Naive thymus-derived CD8-positive, alpha-beta T cell (primary cell): ENCODE results near the gene PPFIA2. TPM values are rescaled to one million over a fixed set of nuclear protein-coding genes. Genes with fewer than 3 reads are reported as not detected.

Source experiments
- ATAC-seq, 2 donors: fragments of 150-1000 bp; cut with Tn5 transposase in 1 of 2; sonication (Bioruptor Pico), chemical (Tn5 transposase) in 1 of 2; 1 replicate in 1 of 2; 2 replicates in 1 of 2; pipeline ENCODE4 v1.10.0; 2021; ENCODE audit warnings: mild to moderate bottlenecking in 2 of 2, moderate library complexity in 2 of 2
- POLR2A ChIA-PET: fragments of 350-600 bp; sonication (Branson Sonifier 250); formaldehyde crosslinking; loops from one replicate; lab custom pipeline; 2021; ENCODE audit warnings: antibody characterized with exemption; lab: Charles Lee
- DNase-seq, 10 donors: peaks; one replicate each; pipeline versions ENCODE4 v3.0.0 to v3.0.0-alpha.2; 2020 to 2022
- H3K27ac Mint-ChIP-seq, 10 donors: one replicate each; pipeline ENCODE4 v1.8.0; 2020 to 2022; ENCODE audit warnings: mild to moderate bottlenecking in 10 of 10, mixed read lengths in 10 of 10, moderate library complexity in 4 of 10, inconsistent platforms in 1 of 10
- H3K27me3 Mint-ChIP-seq, 5 donors: one replicate each; pipeline ENCODE4 v1.8.0; 2021 to 2022; ENCODE audit warnings: mixed read lengths in 5 of 5
- H3K36me3 Mint-ChIP-seq, 3 donors: one replicate each; pipeline ENCODE4 v1.8.0; 2020 to 2022; ENCODE audit warnings: mixed read lengths in 3 of 3, mild to moderate bottlenecking in 2 of 3, inconsistent platforms in 1 of 3
- H3K4me1 Mint-ChIP-seq, 4 donors: one replicate each; pipeline ENCODE4 v1.8.0; 2021 to 2022; ENCODE audit warnings: mixed read lengths in 4 of 4
- H3K4me3 Mint-ChIP-seq, 10 donors: one replicate each; pipeline ENCODE4 v1.8.0; 2020 to 2022; ENCODE audit warnings: mild to moderate bottlenecking in 10 of 10, mixed read lengths in 10 of 10, moderate library complexity in 6 of 10, inconsistent platforms in 1 of 10
- H3K9me3 Mint-ChIP-seq, 9 donors: one replicate each; pipeline ENCODE4 v1.8.0; 2020 to 2022; ENCODE audit warnings: mixed read lengths in 9 of 9, mild to moderate bottlenecking in 3 of 9, inconsistent platforms in 1 of 9, moderate library complexity in 1 of 9
- polyA plus RNA-seq, 3 donors: library from polyadenylated mRNA; unstranded; fragments of 300-500 nt; fragmentation: Illumina TruSeq; gene quantifications; one replicate each; pipeline ENCODE4 v1.2.3, GENCODE V29; 2021
- total RNA-seq, 8 experiments: library from RNA in 2 of 8; stranded (reverse) in 2 of 8; gene quantifications; one replicate each; pipeline ENCODE4 v1.2.3 and lab custom pipeline; 2021 to 2026

The PPFIA2 gene
- total and polyA plus RNA-seq, 5 experiments from 2014 or later: not detected

DNA sequence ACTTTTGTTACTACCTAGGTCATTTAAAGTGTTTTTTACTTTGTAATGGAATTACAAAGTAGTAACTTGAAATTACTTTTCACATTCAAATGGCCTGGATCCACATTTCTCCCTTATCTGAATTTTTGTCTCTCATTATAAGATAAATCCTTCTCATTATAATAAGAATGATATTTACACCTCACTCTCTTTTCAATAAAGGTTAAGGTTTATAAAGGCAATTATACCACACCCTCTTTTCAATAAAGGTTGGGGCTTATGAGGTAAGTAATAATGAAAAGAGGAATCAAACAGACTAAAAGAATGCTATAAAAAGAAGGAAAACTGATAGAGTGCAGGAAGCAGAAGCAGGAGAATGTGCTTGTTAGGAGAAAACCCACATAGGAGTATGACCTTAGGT is 470.5 kb downstream of the PPFIA2 start:
- POLR2A ChIA-PET: no interaction called here
- Mint-ChIP-seq H3K4me1 (no peaks in the 10 kb centered on the region), H3K27ac (no peak overlapping the region), H3K36me3 (no peaks in the 10 kb centered on the region), H3K9me3 (peaks cover 0 to 4% (median 0%) of the 10 kb centered on the region in 9 donors), H3K27me3 (no peaks in the 10 kb centered on the region), H3K4me3 (no peak overlapping the region)
- no peak for ATAC-seq
- no peak for DNase-seq

GRCh38 chr12:81284137-81284536 is 475.0 kb downstream of the PPFIA2 start:
- no peaks in the 10 kb centered on the region for H3K27me3 Mint-ChIP-seq
- H3K9me3 Mint-ChIP-seq: peaks cover 0 to 9% (median 0%) of the 10 kb centered on the region in 9 donors
- H3K4me3 Mint-ChIP-seq: no peak overlapping the region
- POLR2A ChIA-PET: no interaction called here
- no peak for ATAC-seq
- DNase-seq: no peak
- H3K27ac Mint-ChIP-seq: no peak overlapping the region
- H3K4me1 Mint-ChIP-seq: no peaks in the 10 kb centered on the region
- H3K36me3 Mint-ChIP-seq: no peaks in the 10 kb centered on the region

DNA sequence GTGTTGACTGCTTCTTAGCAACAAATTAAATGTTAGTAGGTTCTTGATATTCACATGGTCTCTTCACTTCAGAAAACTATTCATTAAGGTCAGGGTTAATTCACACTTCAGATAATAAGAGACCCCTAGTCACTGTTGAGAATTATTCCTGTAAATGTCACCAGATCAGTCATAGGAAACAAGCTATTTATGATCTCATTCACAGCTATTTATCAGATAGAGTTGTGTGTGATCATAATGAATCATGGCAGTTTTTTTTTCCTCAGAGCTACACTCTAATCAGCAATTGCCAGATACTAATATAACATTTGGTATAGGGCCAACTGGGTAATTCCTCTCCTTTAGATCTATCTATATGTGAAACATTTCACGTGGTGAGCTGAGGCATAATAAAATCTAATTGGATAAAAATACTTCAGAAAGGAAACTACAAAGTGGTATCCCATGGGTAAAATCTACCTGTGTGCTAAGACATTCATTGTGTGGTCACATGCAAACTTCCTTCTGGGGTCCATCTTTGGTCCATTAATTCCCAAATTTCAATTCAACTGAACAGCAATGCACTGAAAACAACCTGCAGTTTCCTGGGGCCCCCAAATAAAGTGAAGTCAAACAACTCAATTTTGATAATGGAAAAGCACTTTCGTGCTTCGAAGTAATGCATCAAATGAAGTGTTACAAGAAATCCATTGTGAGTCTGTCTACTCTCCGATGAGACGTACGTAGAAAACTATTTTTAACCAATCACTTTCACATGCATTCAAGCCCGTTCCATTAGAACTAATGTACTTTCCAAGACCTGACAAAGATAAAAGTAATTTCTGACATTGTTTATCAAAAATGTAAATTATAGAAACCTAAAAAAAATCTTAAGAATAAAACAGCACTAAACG is 484.3 kb downstream of the PPFIA2 start:
- H3K36me3 Mint-ChIP-seq: peaks cover 0 to 4% (median 0%) of the 10 kb centered on the region in 3 donors
- H3K27ac Mint-ChIP-seq: no peak overlapping the region
- no peak for DNase-seq
- H3K9me3 Mint-ChIP-seq: peaks cover 0 to 10% (median 0%) of the 10 kb centered on the region in 9 donors
- no peaks in the 10 kb centered on the region for H3K4me1 Mint-ChIP-seq
- no peaks in the 10 kb centered on the region for H3K27me3 Mint-ChIP-seq
- POLR2A ChIA-PET: no interaction called here
- ATAC-seq: no peak
- H3K4me3 Mint-ChIP-seq: no peak overlapping the region

DNA sequence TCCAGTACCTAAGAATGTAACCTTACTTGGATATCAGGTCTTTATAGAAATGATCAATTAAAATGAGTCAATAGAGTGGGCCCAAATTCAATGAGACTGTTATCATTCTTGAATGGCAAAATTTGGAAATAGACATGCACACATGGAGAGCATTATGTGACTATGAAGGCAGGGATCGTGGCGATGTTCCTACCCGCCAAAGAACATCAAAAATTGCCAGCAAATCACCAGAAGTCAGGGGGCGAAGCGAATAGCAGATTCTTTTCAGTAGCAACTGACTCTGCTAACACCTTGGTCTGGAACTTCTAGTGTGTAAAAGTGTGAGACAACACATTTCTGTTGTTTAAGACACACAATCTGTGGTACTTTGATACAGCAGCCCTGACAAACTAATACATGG is 488.8 kb downstream of the PPFIA2 start:
- no peaks in the 10 kb centered on the region for H3K4me1 Mint-ChIP-seq
- no peak overlapping the region for H3K27ac Mint-ChIP-seq
- H3K4me3 Mint-ChIP-seq: no peak overlapping the region
- POLR2A ChIA-PET: no interaction called here
- H3K36me3 Mint-ChIP-seq: no peaks in the 10 kb centered on the region
- DNase-seq: no peak
- no peak for ATAC-seq
- H3K27me3 Mint-ChIP-seq: no peaks in the 10 kb centered on the region
- peaks cover 0 to 10% (median 2%) of the 10 kb centered on the region in 9 donors for H3K9me3 Mint-ChIP-seq

- ATAC-seq: no peak
- POLR2A ChIA-PET: no interaction called here
Observed at GRCh38 chr12:81263072-81263471, 496.1 kb downstream of the PPFIA2 start.

DNA sequence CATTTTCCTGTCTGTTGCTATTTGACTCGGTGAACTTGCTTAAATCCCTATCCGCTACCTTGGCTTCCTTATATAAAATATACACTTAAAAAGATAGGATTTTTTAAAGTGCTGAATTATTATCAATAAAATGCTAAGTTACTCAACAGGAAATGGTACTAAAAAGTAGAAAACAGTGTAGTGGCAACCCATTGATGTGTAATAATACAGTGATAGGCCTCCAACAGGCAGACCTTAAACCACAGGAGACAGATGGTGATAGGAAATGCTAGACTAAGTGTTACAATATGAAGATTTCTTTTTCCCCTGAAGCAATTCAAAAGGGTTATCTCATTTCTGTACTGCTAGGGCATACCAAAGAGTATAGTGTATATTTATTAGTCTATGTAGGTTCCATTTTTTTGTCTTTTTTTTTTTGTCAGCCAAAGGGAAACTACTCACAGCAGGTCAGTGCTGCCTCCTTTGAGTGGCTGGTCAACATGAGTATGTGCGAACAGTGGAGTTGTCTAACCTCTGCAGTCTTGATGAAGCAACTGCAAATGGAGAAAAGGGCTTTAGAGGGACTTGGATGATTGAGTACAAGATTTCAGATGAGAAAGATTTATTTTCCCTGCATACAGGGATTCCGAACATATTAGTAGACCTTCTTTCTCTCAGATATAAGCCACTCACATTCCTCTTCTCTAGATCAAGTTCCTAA is 497.5 kb downstream of the PPFIA2 start:
- peaks cover 0 to 8% (median 1%) of the 10 kb centered on the region in 9 donors for H3K9me3 Mint-ChIP-seq
- no peaks in the 10 kb centered on the region for H3K4me1 Mint-ChIP-seq
- ATAC-seq (no peak), DNase-seq (no peak)
- H3K27ac Mint-ChIP-seq: no peak overlapping the region
- H3K27me3 Mint-ChIP-seq: no peaks in the 10 kb centered on the region
- POLR2A ChIA-PET: no interaction called here
- no peak overlapping the region for H3K4me3 Mint-ChIP-seq
- H3K36me3 Mint-ChIP-seq: no peaks in the 10 kb centered on the region

More at GRCh38 chr12:81263072-81263471, 496.1 kb downstream of the PPFIA2 start:
- Mint-ChIP-seq H3K9me3 (peaks cover 0 to 8% (median 0%) of the 10 kb centered on the region in 9 donors), H3K4me3 (no peak overlapping the region), H3K4me1 (no peaks in the 10 kb centered on the region), H3K27ac (no peak overlapping the region), H3K36me3 (no peaks in the 10 kb centered on the region), H3K27me3 (no peaks in the 10 kb centered on the region)
- DNase-seq: no peak

- DNase-seq (no peak), ATAC-seq (no peak)
- H3K27ac Mint-ChIP-seq: no peak overlapping the region
- H3K4me3 Mint-ChIP-seq: no peak overlapping the region
- POLR2A ChIA-PET: no interaction called here
- H3K36me3 Mint-ChIP-seq: no peaks in the 10 kb centered on the region
- H3K9me3 Mint-ChIP-seq: peaks cover 0 to 8% (median 1%) of the 10 kb centered on the region in 9 donors
- no peaks in the 10 kb centered on the region for H3K4me1 Mint-ChIP-seq
- no peaks in the 10 kb centered on the region for H3K27me3 Mint-ChIP-seq
Observed at GRCh38 chr12:81259360-81259759, 499.8 kb downstream of the PPFIA2 start.

GRCh38 chr12:81257947-81258551 is 501.1 kb downstream of the PPFIA2 start:
- Mint-ChIP-seq H3K27ac (no peak overlapping the region), H3K4me1 (no peaks in the 10 kb centered on the region), H3K9me3 (peaks cover 0 to 8% (median 1%) of the 10 kb centered on the region in 9 donors), H3K27me3 (no peaks in the 10 kb centered on the region), H3K36me3 (no peaks in the 10 kb centered on the region), H3K4me3 (no peak overlapping the region)
- DNase-seq: no peak
- ATAC-seq: no peak
- POLR2A ChIA-PET: no interaction called here

DNA sequence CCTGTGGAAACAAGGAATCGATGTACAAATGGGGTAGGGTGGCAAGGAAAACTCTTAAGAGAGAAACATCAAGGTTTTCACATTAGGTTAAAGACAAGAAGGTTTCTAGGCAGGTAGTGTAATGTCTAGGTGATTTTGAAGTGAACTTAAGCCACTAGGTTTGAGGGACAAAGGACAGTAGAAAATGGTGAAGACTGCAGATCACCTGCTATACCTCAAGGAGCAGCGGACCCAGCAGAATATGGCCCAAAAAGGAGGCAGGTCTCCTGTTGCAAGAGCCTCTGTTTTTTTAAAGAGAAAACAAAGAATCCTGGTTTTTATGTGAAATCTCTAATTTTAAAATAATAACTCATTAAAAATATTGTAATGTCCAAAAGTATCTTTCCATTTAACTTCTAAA is 503.2 kb downstream of the PPFIA2 start:
- DNase-seq (no peak), ATAC-seq (no peak)
- POLR2A ChIA-PET: no interaction called here
- H3K27ac Mint-ChIP-seq: no peak overlapping the region
- no peak overlapping the region for H3K4me3 Mint-ChIP-seq
- H3K4me1 Mint-ChIP-seq: no peaks in the 10 kb centered on the region
- no peaks in the 10 kb centered on the region for H3K27me3 Mint-ChIP-seq
- peaks cover 0 to 8% (median 0%) of the 10 kb centered on the region in 9 donors for H3K9me3 Mint-ChIP-seq
- no peaks in the 10 kb centered on the region for H3K36me3 Mint-ChIP-seq

GRCh38 chr12:81255456-81255855 is 503.7 kb downstream of the PPFIA2 start:
- no peak overlapping the region for H3K27ac Mint-ChIP-seq
- no peaks in the 10 kb centered on the region for H3K36me3 Mint-ChIP-seq
- H3K9me3 Mint-ChIP-seq: peaks cover 0 to 8% (median 0%) of the 10 kb centered on the region in 9 donors
- no peak overlapping the region for H3K4me3 Mint-ChIP-seq
- POLR2A ChIA-PET: no interaction called here
- DNase-seq (no peak), ATAC-seq (no peak)
- no peaks in the 10 kb centered on the region for H3K4me1 Mint-ChIP-seq
- no peaks in the 10 kb centered on the region for H3K27me3 Mint-ChIP-seq

GRCh38 chr12:81253360-81253759 is 505.8 kb downstream of the PPFIA2 start:
- no peak for DNase-seq
- POLR2A ChIA-PET: no interaction called here
- Mint-ChIP-seq H3K9me3 (peaks cover 0 to 6% (median 0%) of the 10 kb centered on the region in 9 donors), H3K27ac (no peak overlapping the region), H3K4me1 (no peaks in the 10 kb centered on the region), H3K36me3 (no peaks in the 10 kb centered on the region), H3K4me3 (no peak overlapping the region), H3K27me3 (no peaks in the 10 kb centered on the region)
- ATAC-seq: no peak

- Mint-ChIP-seq H3K36me3 (no peaks in the 10 kb centered on the region), H3K9me3 (peaks cover 0 to 6% (median 0%) of the 10 kb centered on the region in 9 donors), H3K27ac (no peak overlapping the region), H3K4me3 (no peak overlapping the region), H3K27me3 (no peaks in the 10 kb centered on the region), H3K4me1 (no peaks in the 10 kb centered on the region)
- DNase-seq (no peak), ATAC-seq (no peak)
- POLR2A ChIA-PET: no interaction called here
Observed at GRCh38 chr12:81252228-81252627, 506.9 kb downstream of the PPFIA2 start.

DNA sequence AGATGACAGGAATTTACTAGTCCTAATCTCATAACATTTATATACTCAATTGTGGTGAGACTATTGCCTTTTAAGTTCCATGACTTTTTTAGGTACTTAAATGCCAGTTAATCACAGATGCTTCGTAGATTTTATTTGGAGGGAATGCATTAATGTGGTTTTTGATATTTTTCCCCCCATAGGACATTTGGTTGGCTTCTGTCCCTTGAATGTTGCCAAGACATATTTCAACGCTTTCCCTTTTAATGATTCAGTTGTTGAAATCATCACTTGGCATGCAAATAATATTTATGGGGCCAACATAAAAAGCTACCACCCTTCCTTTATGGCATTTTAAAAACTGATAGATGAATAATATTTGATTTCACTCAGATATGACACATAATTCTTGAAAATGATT is 509.2 kb downstream of the PPFIA2 start:
- POLR2A ChIA-PET: no interaction called here
- Mint-ChIP-seq H3K27me3 (no peaks in the 10 kb centered on the region), H3K9me3 (peaks cover 0 to 6% (median 0%) of the 10 kb centered on the region in 9 donors), H3K36me3 (no peaks in the 10 kb centered on the region), H3K4me3 (no peak overlapping the region), H3K27ac (no peak overlapping the region), H3K4me1 (no peaks in the 10 kb centered on the region)
- no peak for DNase-seq
- no peak for ATAC-seq
